SH-SY5Y (cell line): ENCODE measurements around the gene STRIP2.

Source experiments
- GATA2 ChIP-seq: IDR thresholded peaks from 2 replicates; pipeline ENCODE4 v1.6.1; 2011; ENCODE audit warnings: mild to moderate bottlenecking, low read depth, low read length
- GATA3 ChIP-seq: IDR thresholded peaks from 2 replicates; pipeline ENCODE4 v1.6.1; 2011; ENCODE audit warnings: low read depth, mild to moderate bottlenecking, low read length, moderate library complexity

- TF ChIP-seq GATA2: no peak
- no peak for TF ChIP-seq GATA3
Observed at GRCh38 chr7:129453510-129454248, 19.4 kb downstream of the STRIP2 start.
